GM20000 (cell line): Measurements from ENCODE around the gene TMEM120B.

Source experiments
- DNase-seq: peaks from one replicate; pipeline ENCODE4 v3.0.0; 2012; ENCODE audit warnings: low spot score
- CTCF ChIP-seq: IDR thresholded peaks from 2 replicates; pipeline ENCODE4 v1.5.1; 2012; ENCODE audit warnings: mild to moderate bottlenecking, control low read depth; ENCODE audit errors: extremely low read depth, missing control alignments

TMEM120B gene

DNA sequence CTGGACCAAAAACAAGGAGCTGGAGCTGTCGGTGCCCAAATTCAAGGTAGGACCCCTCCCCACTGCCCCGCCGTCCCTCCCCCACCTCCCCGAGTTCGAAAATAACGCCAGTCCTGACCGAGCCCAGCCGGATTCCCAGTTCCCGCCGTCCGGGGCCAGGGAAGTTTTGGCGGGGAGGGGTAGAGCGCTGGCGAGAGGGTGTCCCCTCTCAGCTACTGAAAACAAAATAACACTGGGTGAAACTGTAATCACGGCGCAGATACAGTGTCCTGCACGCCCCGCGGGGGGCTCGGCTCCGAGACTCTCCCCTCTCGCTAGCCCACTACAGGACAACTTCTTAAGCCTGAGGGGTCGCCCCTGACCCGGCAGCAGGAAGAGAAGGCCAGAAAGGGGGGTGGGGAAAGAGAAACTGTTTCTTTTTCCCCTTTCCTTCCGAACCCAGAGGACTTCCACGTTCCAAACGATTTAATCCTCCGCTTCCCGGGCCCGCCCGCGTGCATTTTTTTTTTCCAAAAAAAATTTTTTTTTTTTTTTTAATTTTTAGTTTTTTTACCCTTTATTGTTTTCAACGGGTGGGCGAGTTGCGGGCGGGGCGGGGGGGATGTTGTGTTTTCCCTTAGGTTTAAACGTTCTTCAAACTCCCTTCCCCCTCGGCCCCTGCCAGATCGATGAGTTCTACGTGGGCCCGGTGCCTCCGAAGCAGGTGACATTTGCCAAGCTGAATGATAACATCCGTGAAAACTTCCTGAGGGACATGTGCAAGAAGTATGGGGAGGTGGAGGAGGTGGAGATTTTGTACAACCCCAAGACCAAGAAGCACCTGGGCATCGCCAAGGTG lies 92.8 kb downstream of the TMEM120B start:
- no peak for TF ChIP-seq CTCF
- DNase-seq = no peak

DNA sequence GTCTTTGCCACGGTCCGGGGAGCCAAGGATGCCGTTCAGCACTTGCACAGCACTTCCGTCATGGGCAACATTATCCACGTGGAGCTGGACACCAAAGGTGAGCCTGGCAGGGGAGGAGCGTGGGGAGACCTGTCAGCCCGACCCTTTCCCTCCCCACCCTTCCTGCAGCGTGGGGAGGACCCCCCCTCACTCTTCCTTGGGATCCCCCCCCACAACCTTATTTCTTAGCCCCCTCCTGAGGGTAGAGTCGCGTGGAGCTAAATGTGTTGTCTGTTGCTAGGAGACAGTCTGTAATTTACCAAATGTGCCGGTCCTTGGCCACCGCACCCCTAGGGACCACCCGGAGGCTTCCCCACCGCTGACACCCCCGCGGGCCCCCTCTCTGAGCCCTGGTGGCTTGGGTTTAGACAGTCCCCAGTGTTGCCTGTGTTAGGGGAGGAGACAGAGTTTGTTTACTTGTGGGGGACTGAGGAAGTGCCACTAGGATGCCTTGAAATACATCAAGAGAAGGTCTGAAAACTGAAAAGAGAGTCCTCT lies 93.5 kb downstream of the TMEM120B start:
- no peak for DNase-seq
- TF ChIP-seq CTCF = no peak

DNA sequence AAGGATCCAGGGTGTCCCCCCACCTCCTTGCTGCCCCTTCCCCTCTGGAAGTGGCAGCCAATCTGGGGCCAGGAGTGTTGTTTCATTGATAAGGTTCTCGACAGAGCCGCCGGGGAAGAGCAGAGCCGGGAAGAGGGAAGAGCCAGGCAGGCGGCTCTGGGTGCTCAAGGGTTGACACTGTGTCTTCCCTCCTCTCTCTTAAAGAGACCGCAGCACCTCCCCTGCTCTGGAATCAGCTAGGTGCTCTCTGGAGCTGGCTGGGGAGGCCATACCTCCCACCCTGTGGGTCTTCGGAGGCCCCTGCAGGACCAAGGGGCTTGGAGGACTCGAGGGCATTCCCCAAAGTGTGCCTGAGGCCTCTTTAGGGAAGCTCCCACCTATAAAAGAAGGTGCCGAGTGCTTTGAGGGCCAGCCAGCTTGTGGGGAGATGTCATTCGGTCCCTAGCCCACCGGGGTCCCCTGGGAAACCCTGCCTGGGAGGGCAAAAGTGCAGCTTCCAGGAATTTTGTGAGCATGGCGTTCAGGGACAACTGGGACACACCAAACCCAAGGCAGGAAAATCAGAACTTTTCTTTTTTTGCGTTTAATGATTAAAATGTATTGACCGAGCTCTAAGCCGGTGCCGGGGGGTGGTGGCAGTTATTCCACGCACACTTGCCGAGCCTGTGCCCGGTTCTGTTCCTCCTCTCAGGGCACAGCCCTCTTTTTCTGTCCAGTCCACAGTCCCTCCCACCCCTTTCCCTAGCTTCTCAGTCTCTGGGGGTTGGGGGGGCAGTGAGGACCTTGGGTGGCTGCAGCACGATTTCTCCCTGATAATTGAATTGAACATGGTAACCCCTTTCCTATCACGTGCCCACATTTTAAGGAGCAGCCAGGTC lies 94.2 kb downstream of the TMEM120B start:
- DNase-seq = no peak
- TF ChIP-seq CTCF = no peak

DNA sequence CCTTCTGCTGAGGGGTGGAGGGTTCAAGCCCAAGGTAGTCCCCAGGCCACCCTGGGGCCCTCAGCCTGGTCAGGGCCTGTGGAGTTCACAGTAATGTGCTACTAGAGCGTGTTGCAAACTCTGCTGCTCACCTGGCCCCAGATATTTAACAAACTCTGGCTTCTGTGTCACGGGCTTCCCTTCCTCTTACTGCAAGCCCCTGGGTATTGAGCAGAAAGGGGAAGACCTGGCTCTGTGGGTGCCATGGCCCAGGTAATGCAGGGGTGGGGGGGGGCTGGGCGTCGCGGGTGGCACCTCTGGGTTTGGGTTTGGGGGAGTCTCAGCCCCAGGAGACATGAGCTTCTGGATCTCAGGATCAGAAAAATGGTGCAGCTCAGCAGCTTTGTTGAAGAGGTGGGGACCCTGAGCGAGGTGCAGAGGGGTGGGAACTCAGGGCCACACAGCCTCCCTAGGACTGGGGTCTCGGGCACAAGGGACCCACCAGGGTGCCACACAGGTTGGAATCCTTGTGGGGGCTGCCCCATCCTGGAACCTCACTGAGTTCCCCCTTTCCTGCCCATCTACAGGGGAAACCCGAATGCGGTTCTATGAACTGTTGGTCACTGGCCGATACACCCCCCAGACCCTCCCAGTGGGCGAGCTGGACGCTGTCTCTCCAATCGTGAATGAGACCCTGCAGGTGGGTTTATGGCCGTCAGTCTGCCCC lies 95.2 kb downstream of the TMEM120B start:
- DNase-seq = no peak
- TF ChIP-seq CTCF = no peak

GRCh38 chr12:121808623-121809022 lies 96.1 kb downstream of the TMEM120B start:
- no peak for TF ChIP-seq CTCF
- no peak for DNase-seq

- no peak for DNase-seq
- TF ChIP-seq CTCF = no peak
Observed at GRCh38 chr12:121809712-121810116, 97.2 kb downstream of the TMEM120B start.
